Progenitor cell of endocrine pancreas (in vitro differentiated cells): ENCODE results near the gene CBLN1. TPM values are rescaled to one million over a fixed set of nuclear protein-coding genes. Genes with fewer than 3 reads are reported as not detected.

ENCODE experiments used
- DNase-seq: peaks from one replicate; pipeline ENCODE4 v3.0.0; 2021; ENCODE audit warnings: low spot score; ENCODE audit not compliant: unreplicated experiment
- H3K27ac Mint-ChIP-seq: 2 replicates; pipeline ENCODE4 v1.8.0; 2021; ENCODE audit warnings: mild to moderate bottlenecking, moderate library complexity, mixed read lengths
- H3K27me3 Mint-ChIP-seq: 2 replicates; pipeline ENCODE4 v1.8.0; 2021; ENCODE audit warnings: mixed read lengths
- H3K36me3 Mint-ChIP-seq: 2 replicates; pipeline ENCODE4 v1.8.0; 2022; ENCODE audit warnings: mixed read lengths; ENCODE audit not compliant: insufficient read depth
- H3K4me1 Mint-ChIP-seq: 2 replicates; pipeline ENCODE4 v1.8.0; 2021; ENCODE audit warnings: low read depth, mixed read lengths
- H3K4me3 Mint-ChIP-seq: 2 replicates; pipeline ENCODE4 v1.8.0; 2021; ENCODE audit warnings: low read depth, mild to moderate bottlenecking, moderate library complexity, mixed read lengths
- H3K9me3 Mint-ChIP-seq: 2 replicates; pipeline ENCODE4 v1.8.0; 2021; ENCODE audit warnings: low read depth, mixed read lengths
- CTCF ChIP-seq: fragments of 200-600 bp; sonication (generic); IDR thresholded peaks from one replicate; pipeline ENCODE4 v1.5.0; 2021; ENCODE audit warnings: antibody characterized with exemption, mild to moderate bottlenecking; ENCODE audit not compliant: unreplicated experiment
- long read RNA-seq: library from polyadenylated mRNA; unstranded; transcript quantifications from one replicate; pipeline ENCODE4 v2.0.0, GENCODE V29; 2020
- total RNA-seq: library from RNA; stranded (reverse); gene quantifications from 2 replicates; pipeline ENCODE4 v1.2.1, GENCODE V29; 2021

CBLN1 gene
- total RNA-seq: 0.31 and 0.62 TPM in 2 replicates
- long read RNA-seq: 0 reads

GRCh38 chr16:49281480-49281842 lies at the start of gene CBLN1:
Gene CBLN1 (minus strand): TSS chr16:49281838. CDS start chr16:49281465, 373 bp downstream.
- peaks cover 7% of the 10 kb centered on the region for H3K4me1 Mint-ChIP-seq
- H3K36me3 Mint-ChIP-seq: no peaks in the 10 kb centered on the region
- H3K9me3 Mint-ChIP-seq: no peaks in the 10 kb centered on the region
- TF ChIP-seq CTCF: no peak
- peaks cover 87% of the 10 kb centered on the region for H3K27me3 Mint-ChIP-seq
- DNase-seq: no peak
- peak within 1 kb of the TSS; percentile 88 for H3K27ac Mint-ChIP-seq
- H3K4me3 Mint-ChIP-seq: peak within 1 kb of the TSS; percentile 72

- Mint-ChIP-seq H3K27ac (no peak overlapping the region), H3K4me3 (no peak overlapping the region), H3K27me3 (peaks cover 25% of the 10 kb centered on the region), H3K9me3 (no peaks in the 10 kb centered on the region), H3K4me1 (no peaks in the 10 kb centered on the region), H3K36me3 (no peaks in the 10 kb centered on the region)
- peak; percentile 21 for TF ChIP-seq CTCF
- DNase-seq: no peak
These were observed 49.0 kb upstream of the CBLN1 start for GRCh38 chr16:49330562-49331201.

GRCh38 chr16:49328325-49328724 lies 46.7 kb upstream of the CBLN1 start:
- TF ChIP-seq CTCF: no peak
- H3K9me3 Mint-ChIP-seq: no peaks in the 10 kb centered on the region
- H3K4me3 Mint-ChIP-seq: no peak overlapping the region
- DNase-seq: no peak
- H3K4me1 Mint-ChIP-seq: no peaks in the 10 kb centered on the region
- H3K36me3 Mint-ChIP-seq: no peaks in the 10 kb centered on the region
- H3K27me3 Mint-ChIP-seq: peaks cover 13% of the 10 kb centered on the region
- no peak overlapping the region for H3K27ac Mint-ChIP-seq

- Mint-ChIP-seq H3K27me3 (peaks cover 16% of the 10 kb centered on the region), H3K9me3 (no peaks in the 10 kb centered on the region), H3K36me3 (no peaks in the 10 kb centered on the region), H3K4me3 (no peak overlapping the region), H3K4me1 (no peaks in the 10 kb centered on the region), H3K27ac (no peak overlapping the region)
- no peak for DNase-seq
- no peak for TF ChIP-seq CTCF
These were observed 45.8 kb upstream of the CBLN1 start for GRCh38 chr16:49327466-49327865.

- Mint-ChIP-seq H3K4me1 (no peaks in the 10 kb centered on the region), H3K27ac (no peak overlapping the region), H3K9me3 (peaks cover 8% of the 10 kb centered on the region), H3K27me3 (peaks cover 20% of the 10 kb centered on the region), H3K36me3 (no peaks in the 10 kb centered on the region), H3K4me3 (no peak overlapping the region)
- TF ChIP-seq CTCF: no peak
- DNase-seq: no peak
These were observed 43.1 kb upstream of the CBLN1 start for GRCh38 chr16:49324703-49325102.
